ENCODE measurements around the gene KCNQ2. TPM values are rescaled to one million over a fixed set of nuclear protein-coding genes. Genes with fewer than 3 reads are reported as not detected.

KCNQ2 gene
- total RNA-seq, 2 donors from 2014 or later, result 0.19 to 0.27 TPM

DNA sequence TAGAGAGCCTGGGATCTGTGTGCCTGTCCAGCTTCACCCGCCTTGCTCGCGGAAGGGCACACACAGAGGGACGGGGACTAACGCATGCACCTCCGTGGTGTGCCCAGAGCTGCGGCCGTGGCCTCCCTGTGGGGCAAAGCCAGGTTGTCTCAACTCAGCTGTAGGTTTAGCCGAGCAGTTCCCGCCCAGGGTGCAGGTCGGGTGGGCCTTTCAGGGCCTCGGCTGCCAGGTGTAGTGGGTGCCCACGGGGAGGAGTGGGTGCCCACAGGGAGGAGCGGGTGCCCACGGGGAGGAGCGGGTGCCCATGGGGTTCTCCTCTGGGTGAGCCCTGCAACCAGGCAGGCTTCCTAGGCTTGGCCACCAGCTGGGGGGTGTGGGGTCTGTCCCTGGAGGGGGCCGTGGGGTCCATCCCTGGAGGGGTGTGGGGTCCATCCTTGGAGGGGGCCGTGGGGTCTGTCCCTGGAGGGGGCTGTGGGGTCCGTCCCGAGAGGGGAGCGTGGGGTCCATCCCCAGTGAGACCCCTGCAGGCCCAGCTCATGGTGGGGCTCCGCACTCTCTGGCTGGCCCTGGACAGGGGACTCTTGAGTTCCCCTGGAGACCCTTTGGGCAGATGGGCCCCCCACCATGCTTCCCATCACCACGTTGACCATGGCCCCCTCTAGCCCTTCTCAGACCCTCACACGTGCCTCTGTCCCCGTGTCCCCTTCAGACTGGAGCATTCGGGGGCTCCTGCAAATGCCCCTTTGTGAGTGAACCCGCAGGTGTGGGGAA, 73.5 kb downstream of the KCNQ2 start:
- Histone ChIP-seq H3K27me3 (no peaks in the 10 kb centered on the region), H3K9me3 (no peaks in the 10 kb centered on the region), H3K9ac (ENCODE audit: low read depth in 2 of 2, low read length in 2 of 2) (no peak overlapping the region), H3K27ac (no peak overlapping the region), H3K36me3 (no peaks in the 10 kb centered on the region), H3K4me1 (no peaks in the 10 kb centered on the region), H3K4me3 (no peak overlapping the region)
- TF ChIP-seq, protein P1, sequence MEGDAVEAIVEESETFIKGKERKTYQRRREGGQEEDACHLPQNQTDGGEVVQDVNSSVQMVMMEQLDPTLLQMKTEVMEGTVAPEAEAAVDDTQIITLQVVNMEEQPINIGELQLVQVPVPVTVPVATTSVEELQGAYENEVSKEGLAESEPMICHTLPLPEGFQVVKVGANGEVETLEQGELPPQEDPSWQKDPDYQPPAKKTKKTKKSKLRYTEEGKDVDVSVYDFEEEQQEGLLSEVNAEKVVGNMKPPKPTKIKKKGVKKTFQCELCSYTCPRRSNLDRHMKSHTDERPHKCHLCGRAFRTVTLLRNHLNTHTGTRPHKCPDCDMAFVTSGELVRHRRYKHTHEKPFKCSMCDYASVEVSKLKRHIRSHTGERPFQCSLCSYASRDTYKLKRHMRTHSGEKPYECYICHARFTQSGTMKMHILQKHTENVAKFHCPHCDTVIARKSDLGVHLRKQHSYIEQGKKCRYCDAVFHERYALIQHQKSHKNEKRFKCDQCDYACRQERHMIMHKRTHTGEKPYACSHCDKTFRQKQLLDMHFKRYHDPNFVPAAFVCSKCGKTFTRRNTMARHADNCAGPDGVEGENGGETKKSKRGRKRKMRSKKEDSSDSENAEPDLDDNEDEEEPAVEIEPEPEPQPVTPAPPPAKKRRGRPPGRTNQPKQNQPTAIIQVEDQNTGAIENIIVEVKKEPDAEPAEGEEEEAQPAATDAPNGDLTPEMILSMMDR (IDR thresholded peaks at IDR 0.05), result no peak
- intact Hi-C loops (cut with DNase I), result no loop called here
- no peak for DNase-seq

DNA sequence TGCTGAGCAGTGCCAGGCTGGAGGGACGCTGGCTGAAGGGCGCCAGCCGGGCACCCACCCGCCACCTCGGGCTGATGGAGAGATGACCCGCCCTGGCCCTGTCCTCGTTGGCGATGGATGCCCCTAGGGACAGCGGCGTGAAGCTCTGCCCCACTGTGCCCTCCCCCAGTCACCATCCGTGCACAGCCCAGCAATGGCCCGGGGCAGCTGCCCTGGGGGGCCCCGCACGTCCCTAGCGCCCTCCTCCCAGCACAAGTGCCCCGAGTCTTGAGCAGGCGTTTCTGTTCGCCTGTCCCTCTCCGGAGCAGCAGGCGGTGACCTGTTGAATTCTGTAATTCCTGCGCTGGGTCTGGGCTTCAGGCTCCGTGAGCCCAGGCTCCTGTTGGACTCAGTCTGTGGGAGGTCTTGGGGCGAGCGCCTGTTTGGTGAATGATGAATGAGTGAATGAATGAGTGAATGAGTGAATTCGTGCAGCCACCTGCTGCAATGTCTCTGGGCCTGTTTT, 74.5 kb downstream of the KCNQ2 start:
- intact Hi-C loops (cut with DNase I), result no loop called here

DNA sequence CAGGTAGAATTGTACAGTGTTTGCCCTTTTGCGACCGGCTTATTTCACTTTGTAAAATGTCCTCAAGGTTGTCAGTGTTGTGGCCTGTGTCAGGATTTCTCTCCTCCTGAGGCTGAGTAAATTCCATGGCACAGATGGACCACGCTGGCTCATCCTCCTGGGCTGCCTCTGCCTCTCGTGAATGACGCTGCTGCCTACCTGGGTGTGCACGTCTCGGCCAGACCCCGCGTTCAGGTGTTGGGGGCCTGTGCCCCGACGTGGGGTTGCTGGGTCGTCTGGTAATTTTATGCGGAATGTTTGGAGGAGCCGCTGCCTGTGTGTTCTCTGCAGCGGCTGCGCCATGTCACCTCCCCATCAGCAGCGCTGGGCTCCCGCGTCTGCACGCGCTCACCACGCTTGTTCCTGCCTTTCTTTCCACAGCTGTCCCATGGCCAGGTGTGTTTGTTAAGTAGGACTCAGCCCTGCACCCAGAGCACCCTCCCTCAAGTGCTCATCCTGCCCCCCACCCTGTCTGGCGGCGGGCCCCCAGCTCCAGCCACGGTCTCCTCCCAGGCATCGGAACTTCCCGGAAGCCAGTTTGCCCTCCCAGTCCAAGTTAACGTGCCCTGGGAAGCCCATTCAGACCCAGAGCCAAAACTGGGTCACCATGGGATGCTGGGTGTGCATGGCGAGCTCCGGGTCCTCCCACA, 75.2 kb downstream of the KCNQ2 start:
- Histone ChIP-seq H3K4me1 (no peaks in the 10 kb centered on the region), H3K9ac (ENCODE audit: low read depth in 2 of 2, low read length in 2 of 2) (no peak overlapping the region), H3K4me3 (no peak overlapping the region), H3K27me3 (no peaks in the 10 kb centered on the region), H3K9me3 (no peaks in the 10 kb centered on the region), H3K27ac (no peak overlapping the region), H3K36me3 (no peaks in the 10 kb centered on the region)
- DNase-seq, result no peak
- TF ChIP-seq, protein P1 (IDR thresholded peaks at IDR 0.05), result no peak
- intact Hi-C loops (cut with DNase I), result no loop called here

More for the DNA sequence above, 74.5 kb downstream of the KCNQ2 start:
- no peaks in the 10 kb centered on the region for H3K9me3 ChIP-seq
- no peaks in the 10 kb centered on the region for H3K36me3 ChIP-seq
- no peaks in the 10 kb centered on the region for H3K4me1 ChIP-seq
- no peak overlapping the region for H3K4me3 ChIP-seq
- no peak for DNase-seq
- H3K27ac ChIP-seq, result no peak overlapping the region
- no peaks in the 10 kb centered on the region for H3K27me3 ChIP-seq
- H3K9ac ChIP-seq (ENCODE audit: low read depth in 2 of 2, low read length in 2 of 2), result no peak overlapping the region
- TF ChIP-seq, protein P1 (IDR thresholded peaks at IDR 0.05), result no peak

DNA sequence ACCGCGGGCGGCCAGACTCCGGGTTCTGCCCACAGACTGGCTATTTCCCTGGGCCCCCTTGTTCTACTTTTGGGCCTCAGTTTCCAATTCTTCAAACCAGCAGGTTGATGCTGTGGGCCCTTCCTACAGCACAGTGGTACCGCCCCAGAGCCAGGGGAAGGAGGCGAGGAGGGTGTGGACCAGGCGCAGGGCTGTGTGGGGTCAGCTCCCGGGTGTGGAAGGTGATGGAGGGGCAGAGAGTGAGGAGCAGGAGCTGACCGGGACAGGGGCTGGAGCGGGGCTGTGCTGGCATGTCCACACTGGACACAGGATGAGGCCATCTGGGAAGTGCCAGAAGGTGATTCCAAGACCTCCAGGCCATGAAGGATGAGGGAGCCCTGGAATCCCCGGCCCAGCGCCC, 76.2 kb downstream of the KCNQ2 start:
- Histone ChIP-seq H3K4me1 (no peaks in the 10 kb centered on the region), H3K4me3 (no peak overlapping the region), H3K27ac (no peak overlapping the region), H3K9ac (ENCODE audit: low read depth in 2 of 2, low read length in 2 of 2) (no peak overlapping the region), H3K9me3 (no peaks in the 10 kb centered on the region), H3K27me3 (no peaks in the 10 kb centered on the region), H3K36me3 (no peaks in the 10 kb centered on the region)
- intact Hi-C loops (cut with DNase I), result no loop called here
- TF ChIP-seq, protein P1 (IDR thresholded peaks at IDR 0.05), result no peak
- DNase-seq, result no peak

DNA sequence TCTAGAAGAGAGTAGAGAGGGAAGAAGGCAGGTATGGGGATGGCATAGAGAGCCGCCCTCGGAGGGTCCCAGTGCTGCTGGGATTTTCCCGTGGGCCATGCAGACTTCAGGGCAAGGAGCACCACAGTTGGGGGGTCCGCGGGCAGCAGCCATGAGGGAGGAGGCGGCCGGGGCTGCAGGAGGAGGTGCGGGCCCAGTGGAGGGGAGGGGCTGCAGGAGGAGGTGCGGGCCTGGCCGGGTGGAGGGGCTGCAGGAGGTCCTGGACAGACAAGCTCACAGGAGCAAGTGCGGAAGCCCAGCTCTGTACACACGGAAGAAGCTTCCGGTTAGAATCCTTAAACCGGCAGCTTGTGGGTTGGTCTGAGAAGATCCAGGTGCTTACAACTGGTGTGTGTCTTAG, 76.7 kb downstream of the KCNQ2 start:
- no peaks in the 10 kb centered on the region for H3K27me3 ChIP-seq
- H3K4me3 ChIP-seq, result no peak overlapping the region
- H3K9me3 ChIP-seq, result no peaks in the 10 kb centered on the region
- no peak for DNase-seq
- H3K9ac ChIP-seq (ENCODE audit: low read depth in 2 of 2, low read length in 2 of 2), result no peak overlapping the region
- intact Hi-C loops (cut with DNase I), result no loop called here
- H3K36me3 ChIP-seq, result no peaks in the 10 kb centered on the region
- TF ChIP-seq, protein P1 (IDR thresholded peaks at IDR 0.05), result no peak
- H3K4me1 ChIP-seq, result no peaks in the 10 kb centered on the region
- H3K27ac ChIP-seq, result no peak overlapping the region
